ENCODE results near the gene SHTN1. TPM values are rescaled to one million over a fixed set of nuclear protein-coding genes. Genes with fewer than 3 reads are reported as not detected.

Gene SHTN1
- total RNA-seq, 6 donors from 2014 or later: 32.3 to 67.9 (median 37.2) TPM

DNA sequence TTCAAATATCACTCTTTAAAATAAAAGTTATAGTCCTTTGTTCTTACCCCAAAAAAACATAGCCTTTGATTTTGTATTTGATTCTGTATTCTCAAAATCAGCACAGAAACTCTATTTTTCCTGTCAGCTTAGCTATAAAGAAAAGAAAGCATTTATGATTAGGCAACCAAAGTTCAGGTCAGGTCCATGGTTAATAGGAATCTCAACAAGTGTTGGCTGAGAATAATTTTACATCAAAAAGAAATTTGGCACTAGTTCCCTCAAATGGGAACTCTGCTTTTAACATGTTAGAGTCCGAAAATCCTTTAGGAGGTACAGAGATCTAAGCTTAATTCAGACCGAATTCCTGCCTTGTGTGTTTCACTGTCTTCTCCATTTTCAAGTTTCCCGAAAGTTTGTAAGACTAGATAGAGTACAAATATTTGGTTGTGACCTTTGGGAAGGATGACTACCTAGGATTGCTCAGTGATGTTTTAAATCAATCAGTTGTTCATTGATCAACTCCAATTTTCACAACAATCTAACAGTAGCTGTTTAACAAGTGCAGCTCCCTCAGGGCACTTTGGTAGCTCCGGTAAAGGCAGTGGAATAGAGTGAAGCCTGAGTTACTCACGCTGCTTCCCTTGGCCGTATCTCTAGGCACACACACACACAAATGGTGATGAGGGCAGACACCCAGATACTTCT lies 164.5 kb downstream of the SHTN1 start:
- 87% methylated on average over 6 of the region's 6 CpGs for WGBS, 2 donors
- no peaks in the 10 kb centered on the region for H3K4me1 ChIP-seq
- no peak overlapping the region for H3K4me3 ChIP-seq
- no peak for TF ChIP-seq POLR2AphosphoS5 (IDR thresholded peaks at IDR 0.05)
- no peak for TF ChIP-seq POLR2A (IDR thresholded peaks at IDR 0.05)
- TF ChIP-seq EP300 (IDR thresholded peaks at IDR 0.05): no peak
- TF ChIP-seq, protein P1, sequence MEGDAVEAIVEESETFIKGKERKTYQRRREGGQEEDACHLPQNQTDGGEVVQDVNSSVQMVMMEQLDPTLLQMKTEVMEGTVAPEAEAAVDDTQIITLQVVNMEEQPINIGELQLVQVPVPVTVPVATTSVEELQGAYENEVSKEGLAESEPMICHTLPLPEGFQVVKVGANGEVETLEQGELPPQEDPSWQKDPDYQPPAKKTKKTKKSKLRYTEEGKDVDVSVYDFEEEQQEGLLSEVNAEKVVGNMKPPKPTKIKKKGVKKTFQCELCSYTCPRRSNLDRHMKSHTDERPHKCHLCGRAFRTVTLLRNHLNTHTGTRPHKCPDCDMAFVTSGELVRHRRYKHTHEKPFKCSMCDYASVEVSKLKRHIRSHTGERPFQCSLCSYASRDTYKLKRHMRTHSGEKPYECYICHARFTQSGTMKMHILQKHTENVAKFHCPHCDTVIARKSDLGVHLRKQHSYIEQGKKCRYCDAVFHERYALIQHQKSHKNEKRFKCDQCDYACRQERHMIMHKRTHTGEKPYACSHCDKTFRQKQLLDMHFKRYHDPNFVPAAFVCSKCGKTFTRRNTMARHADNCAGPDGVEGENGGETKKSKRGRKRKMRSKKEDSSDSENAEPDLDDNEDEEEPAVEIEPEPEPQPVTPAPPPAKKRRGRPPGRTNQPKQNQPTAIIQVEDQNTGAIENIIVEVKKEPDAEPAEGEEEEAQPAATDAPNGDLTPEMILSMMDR (IDR thresholded peaks at IDR 0.05): no peak
- no peak for ATAC-seq (ENCODE audit: low FRiP score in 2 of 2)
- no peak for DNase-seq
- no peaks in the 10 kb centered on the region for H3K36me3 ChIP-seq
- H3K27ac ChIP-seq: no peak overlapping the region
- H3K9me3 ChIP-seq: no peaks in the 10 kb centered on the region
- no peaks in the 10 kb centered on the region for H3K27me3 ChIP-seq

- ATAC-seq (ENCODE audit: low FRiP score in 2 of 2): no peak
- Histone ChIP-seq H3K9me3 (no peaks in the 10 kb centered on the region), H3K27me3 (no peaks in the 10 kb centered on the region), H3K4me3 (no peak overlapping the region), H3K4me1 (no peaks in the 10 kb centered on the region), H3K27ac (no peak overlapping the region), H3K36me3 (no peaks in the 10 kb centered on the region)
- WGBS, 2 donors: 68 to 70% methylated on average over 5 of the region's 5 CpGs
- DNase-seq: no peak
- no peak for TF ChIP-seq EP300 (IDR thresholded peaks at IDR 0.05)
- TF ChIP-seq, protein P1 (IDR thresholded peaks at IDR 0.05): no peak
Observed at GRCh38 chr10:116838143-116838725, 166.8 kb downstream of the SHTN1 start.

DNA sequence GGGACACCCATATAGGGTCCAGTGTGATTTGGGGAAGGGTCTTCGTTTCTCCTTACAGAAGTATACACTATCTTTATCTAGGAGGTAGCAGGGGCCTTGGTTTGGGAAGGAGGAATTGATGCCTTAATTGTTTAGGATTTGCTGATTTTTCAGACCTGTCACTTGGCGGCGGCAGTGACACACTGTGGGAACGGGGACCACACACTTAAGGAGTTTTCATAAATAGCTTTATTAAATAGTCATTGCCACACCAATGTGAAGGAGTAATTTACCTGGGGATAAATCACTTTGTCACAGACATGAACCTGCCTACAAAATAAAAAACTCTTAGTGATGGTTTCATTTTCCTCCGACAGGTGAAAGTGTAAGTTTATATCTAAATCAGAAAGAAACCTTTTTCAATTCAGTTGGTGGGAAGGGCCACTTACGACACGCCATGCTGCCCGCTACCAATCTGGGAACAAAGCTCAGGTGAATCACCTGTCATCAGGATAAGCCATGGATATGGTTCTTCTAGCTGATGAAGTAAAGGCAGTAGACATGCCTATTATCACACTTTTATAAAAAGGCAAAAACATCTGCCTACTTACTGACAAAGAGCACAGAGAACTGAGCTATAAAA lies 168.0 kb downstream of the SHTN1 start:
- Histone ChIP-seq H3K36me3 (no peaks in the 10 kb centered on the region), H3K4me1 (no peaks in the 10 kb centered on the region), H3K27me3 (no peaks in the 10 kb centered on the region), H3K27ac (no peak overlapping the region), H3K9me3 (no peaks in the 10 kb centered on the region), H3K4me3 (no peak overlapping the region)
- no peak for DNase-seq
- ATAC-seq (ENCODE audit: low FRiP score in 2 of 2): no peak
- no peak for TF ChIP-seq EP300 (IDR thresholded peaks at IDR 0.05)
- WGBS, 2 donors: 66 to 74% methylated on average over 8 of the region's 8 CpGs

GRCh38 chr10:116836083-116836482 lies 168.9 kb downstream of the SHTN1 start:
- no peaks in the 10 kb centered on the region for H3K9me3 ChIP-seq
- DNase-seq: no peak
- 56 to 57% methylated on average over 4 of the region's 4 CpGs for WGBS, 2 donors
- no peak for ATAC-seq (ENCODE audit: low FRiP score in 2 of 2)
- no peaks in the 10 kb centered on the region for H3K36me3 ChIP-seq
- H3K4me1 ChIP-seq: no peaks in the 10 kb centered on the region
- TF ChIP-seq, protein P1 (IDR thresholded peaks at IDR 0.05): no peak
- no peak for TF ChIP-seq POLR2AphosphoS5 (IDR thresholded peaks at IDR 0.05)
- no peak for TF ChIP-seq POLR2A (IDR thresholded peaks at IDR 0.05)
- TF ChIP-seq EP300 (IDR thresholded peaks at IDR 0.05): no peak
- no peak overlapping the region for H3K27ac ChIP-seq
- H3K27me3 ChIP-seq: no peaks in the 10 kb centered on the region
- H3K4me3 ChIP-seq: no peak overlapping the region

DNA sequence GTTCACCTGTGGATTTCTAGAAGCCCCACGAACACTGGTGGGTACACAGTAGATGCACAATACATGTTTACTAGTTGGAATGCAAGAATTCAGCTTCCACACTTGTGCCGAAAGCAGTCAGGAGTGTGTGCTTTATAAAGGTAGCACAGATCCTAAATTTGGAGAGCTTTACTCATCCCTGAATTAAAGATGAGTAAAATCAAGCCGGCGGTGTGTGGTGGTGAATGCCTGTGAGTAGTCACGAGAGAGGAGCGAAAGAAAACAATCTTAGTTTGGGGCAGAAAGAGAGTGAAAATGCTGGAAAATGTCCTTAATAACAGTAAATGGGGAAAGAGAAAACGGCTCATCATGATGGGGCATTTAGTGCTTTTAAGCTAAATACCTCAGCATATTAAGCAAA lies 169.3 kb downstream of the SHTN1 start:
- no peaks in the 10 kb centered on the region for H3K36me3 ChIP-seq
- ATAC-seq (ENCODE audit: low FRiP score in 2 of 2) (no peak), DNase-seq (no peak)
- no peaks in the 10 kb centered on the region for H3K4me1 ChIP-seq
- WGBS, 2 donors: 73 to 74% methylated on average over 7 of the region's 7 CpGs
- TF ChIP-seq POLR2AphosphoS5 (IDR thresholded peaks at IDR 0.05) (no peak), POLR2A (IDR thresholded peaks at IDR 0.05) (no peak)
- TF ChIP-seq, protein P1 (IDR thresholded peaks at IDR 0.05): no peak
- H3K4me3 ChIP-seq: no peak overlapping the region
- H3K27me3 ChIP-seq: no peaks in the 10 kb centered on the region
- H3K9me3 ChIP-seq: no peaks in the 10 kb centered on the region
- H3K27ac ChIP-seq: no peak overlapping the region
